Retinal pigment epithelial cell (primary cell): ENCODE measurements around the gene PRKN.

Experiments
- DNase-seq: peaks from one replicate; pipeline ENCODE4 v3.0.0-alpha.2; 2010; ENCODE audit warnings: low read depth
- H3K4me3 ChIP-seq: 2 replicates; pipeline ENCODE4 v1.5.1; 2011; ENCODE audit warnings: mild to moderate bottlenecking, low read length, control low read depth, moderate library complexity
- TF ChIP-seq, protein P1 (sequence below): conservative IDR thresholded peaks from 2 replicates; pipeline ENCODE4 v1.5.1; 2011; ENCODE audit warnings: low read depth, low read length, control low read depth, inconsistent platforms

PRKN gene

DNA sequence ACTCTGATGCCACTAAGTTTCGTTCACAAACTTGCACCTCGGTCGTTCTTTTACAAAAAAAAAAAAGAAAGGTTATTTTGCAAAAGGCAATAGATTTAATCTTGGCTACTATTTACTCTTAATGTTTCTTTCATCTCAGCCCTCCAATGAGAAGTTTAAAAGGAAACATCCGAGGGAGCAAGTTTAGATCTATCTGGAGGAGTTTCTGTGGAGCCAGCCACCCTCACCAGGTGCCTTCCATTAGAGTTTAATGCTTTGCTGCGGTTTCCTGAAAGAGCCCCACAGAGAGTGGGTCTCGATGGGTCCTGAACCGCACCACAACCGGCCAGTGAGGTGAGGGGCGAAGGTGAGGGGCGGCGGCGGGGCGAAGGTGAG lies 632 bp downstream of the PRKN start:
- no peak for DNase-seq
- H3K4me3 ChIP-seq = peak overlapping the region; percentile 67
- TF ChIP-seq, protein P1, sequence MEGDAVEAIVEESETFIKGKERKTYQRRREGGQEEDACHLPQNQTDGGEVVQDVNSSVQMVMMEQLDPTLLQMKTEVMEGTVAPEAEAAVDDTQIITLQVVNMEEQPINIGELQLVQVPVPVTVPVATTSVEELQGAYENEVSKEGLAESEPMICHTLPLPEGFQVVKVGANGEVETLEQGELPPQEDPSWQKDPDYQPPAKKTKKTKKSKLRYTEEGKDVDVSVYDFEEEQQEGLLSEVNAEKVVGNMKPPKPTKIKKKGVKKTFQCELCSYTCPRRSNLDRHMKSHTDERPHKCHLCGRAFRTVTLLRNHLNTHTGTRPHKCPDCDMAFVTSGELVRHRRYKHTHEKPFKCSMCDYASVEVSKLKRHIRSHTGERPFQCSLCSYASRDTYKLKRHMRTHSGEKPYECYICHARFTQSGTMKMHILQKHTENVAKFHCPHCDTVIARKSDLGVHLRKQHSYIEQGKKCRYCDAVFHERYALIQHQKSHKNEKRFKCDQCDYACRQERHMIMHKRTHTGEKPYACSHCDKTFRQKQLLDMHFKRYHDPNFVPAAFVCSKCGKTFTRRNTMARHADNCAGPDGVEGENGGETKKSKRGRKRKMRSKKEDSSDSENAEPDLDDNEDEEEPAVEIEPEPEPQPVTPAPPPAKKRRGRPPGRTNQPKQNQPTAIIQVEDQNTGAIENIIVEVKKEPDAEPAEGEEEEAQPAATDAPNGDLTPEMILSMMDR = no peak

DNA sequence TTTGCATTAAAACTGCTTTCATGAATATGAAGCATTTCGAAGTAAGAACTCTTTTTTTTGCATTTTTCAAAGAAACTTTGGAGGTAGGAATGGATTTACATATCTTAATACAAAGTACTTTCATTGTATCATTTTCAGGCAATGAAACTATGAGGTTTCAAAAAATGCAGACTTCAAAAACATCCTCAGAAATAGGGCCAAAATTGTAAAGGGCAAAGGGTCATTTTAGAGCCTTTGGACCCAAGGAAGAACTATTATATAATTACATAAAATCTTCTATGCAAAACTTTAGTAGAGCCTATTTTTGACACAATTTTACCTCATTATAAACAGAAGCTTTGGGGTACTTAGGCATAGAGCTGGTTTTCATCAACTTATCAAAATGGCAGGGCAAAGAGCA lies 4.9 kb downstream of the PRKN start:
- H3K4me3 ChIP-seq = no peak overlapping the region
- TF ChIP-seq, protein P1 = no peak
- DNase-seq = no peak

DNA sequence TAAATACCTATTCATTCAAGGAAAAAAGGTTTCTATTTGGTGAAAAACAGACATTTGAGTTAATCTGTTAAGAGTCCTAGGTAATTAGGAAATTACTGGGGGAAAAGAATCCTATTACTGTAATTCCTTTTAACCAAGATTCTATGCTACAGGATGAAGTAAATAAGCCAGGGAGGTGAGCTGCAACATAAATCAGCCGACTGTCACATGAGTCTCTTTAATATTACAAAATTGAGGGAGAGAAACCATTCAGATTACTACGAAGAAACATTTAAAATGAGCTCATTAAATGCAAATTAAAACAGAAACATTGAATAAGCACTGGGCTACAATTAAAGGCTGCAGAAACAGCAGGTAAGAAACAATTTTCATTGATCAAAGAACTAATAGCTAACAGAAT lies 5.3 kb downstream of the PRKN start:
- H3K4me3 ChIP-seq = no peak overlapping the region
- TF ChIP-seq, protein P1 = no peak
- DNase-seq = peak; percentile 23

DNA sequence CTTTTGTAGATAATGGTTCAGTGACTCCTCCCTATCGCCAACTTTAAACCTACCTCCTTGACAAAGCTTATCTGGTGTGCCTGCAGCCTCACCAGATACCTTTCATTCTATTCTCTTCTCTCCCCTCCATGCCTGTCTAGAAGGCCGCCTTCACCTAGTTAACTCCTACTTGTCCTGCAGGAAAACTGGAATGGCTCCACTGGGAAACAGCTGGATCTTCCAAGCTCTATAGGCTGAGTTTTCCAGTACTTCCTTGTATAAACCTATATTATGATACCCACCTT lies 6.2 kb downstream of the PRKN start:
- TF ChIP-seq, protein P1 = no peak
- DNase-seq = no peak
- no peak overlapping the region for H3K4me3 ChIP-seq

DNA sequence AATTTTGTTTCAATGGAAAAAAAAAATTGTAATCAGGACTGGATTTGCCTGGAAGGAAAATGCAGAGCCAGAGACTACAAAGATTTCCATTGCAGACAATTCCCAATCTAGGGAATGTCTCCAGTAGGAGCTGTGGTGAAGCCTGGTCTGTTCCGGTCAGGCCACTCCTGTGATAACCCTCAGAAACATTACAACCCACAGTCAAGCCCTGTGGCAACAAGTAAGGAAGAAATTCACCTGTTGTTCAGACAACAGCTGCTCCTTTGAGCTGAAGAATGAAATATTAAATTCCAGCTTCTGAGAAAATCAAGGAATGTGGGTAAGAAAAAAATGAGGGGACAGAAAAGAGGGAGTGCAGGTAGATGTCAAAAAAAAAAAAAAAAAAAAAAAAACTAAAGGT lies 8.0 kb downstream of the PRKN start:
- H3K4me3 ChIP-seq = no peak overlapping the region
- TF ChIP-seq, protein P1 = no peak
- DNase-seq = no peak

DNA sequence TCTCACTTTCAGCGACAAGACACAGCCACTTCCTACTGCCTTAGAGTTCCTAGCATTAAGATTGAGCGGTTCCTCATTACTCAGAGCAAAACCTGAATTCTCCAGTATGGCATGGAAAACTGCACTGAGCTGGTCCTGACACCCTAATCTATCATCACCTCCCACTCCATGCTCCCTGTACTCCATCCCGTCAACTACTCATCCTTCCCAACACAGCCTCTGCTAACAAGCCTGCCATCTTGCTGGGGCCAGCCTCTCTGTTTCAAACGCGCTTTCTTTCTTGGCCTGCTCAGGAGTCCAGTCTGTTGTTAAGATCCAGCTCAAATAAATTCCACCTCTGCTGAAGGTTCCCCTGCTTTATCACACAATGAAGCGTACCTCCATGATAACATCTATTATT lies 12.0 kb downstream of the PRKN start:
- DNase-seq = no peak
- H3K4me3 ChIP-seq = no peak overlapping the region
- TF ChIP-seq, protein P1 = no peak

DNA sequence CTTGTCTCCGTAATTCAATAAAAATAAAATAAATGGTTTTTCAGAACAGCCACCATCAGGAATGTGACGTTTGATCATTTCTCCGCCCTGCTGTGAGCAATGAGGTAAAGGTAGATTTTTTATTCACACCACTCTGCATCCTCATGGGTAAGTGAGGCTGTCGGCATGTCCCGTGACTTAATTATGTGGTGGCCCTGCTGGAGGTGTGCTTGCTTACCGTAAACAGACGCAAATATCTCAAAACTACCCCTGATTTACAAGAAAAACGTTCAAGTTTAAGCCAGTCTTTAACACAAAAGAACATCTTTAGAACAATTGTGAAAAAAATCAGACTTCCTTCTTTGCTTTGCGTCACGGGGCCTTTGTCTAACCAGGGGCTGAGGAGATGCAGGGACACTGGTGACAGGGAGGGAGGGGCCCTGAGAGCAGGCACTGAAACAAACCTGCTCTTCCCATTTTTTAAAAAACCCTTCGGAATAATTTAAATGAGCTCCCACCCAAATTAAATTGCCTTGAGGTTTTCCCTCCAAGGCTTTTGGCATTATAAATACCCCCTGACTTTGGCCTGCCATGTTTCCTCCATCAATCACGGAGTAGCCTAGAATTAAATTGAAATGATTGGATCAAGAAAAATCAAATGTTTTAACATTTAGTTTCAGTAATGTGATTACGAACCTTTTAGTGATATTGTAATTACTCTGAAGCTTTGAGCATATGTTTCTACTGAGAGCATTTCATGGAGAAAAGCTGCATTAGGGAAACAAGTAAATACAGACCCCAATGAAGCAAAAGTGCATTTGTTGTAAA lies 13.4 kb downstream of the PRKN start:
- no peak for DNase-seq
- TF ChIP-seq, protein P1 = no peak
- H3K4me3 ChIP-seq = no peak overlapping the region
